HG02884 (cell line): Measurements from ENCODE around the gene MAN2A1.
"Not testable (repeated sequence)": the region's sequence is repeated elsewhere in the genome, so short reads cannot be mapped to it uniquely, and the experiment has no call there.

Experiments
- ATAC-seq: cut with Tn5 transposase; IDR thresholded peaks from one replicate; pipeline ENCODE4 v1.9.1; 2021; ENCODE audit warnings: mild to moderate bottlenecking, moderate library complexity; ENCODE audit not compliant: unreplicated experiment

Gene MAN2A1

DNA sequence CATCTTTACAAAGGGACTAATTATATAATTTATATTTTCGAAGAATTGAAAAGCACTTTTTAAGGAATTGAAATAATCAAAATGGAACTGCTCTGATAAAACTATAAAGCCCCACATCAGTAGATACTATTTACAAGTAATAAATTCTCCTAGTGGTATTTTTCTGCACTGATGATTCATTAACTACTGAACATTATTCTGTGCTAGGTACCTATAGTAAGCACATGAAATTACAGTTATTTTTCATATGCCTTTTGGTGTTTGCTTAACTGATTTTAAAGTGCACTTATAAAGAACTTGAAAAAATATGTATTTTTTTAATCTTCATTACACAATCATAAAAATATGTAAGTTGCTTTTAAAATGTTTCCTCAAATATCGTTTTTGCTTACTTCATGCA, 123.0 kb downstream of the MAN2A1 start:
- ATAC-seq: no peak

DNA sequence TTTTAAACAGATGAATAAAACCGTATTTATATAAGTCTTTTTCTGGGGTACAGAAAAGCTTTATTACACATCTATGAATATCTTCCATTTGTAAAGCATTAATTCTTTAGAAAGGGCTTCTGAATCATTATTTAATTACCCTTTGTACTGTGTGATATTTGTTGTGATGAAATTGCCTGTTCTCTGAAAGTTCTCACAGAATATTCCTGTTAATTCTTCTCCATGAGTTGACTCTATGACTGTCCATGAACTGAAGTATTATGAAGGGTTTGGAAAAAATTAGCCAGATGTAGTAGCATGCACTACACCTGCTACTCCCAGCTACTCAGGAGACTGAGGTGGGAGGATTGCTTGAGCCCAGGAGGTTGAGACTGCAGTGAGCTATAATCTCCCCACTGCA, 127.0 kb downstream of the MAN2A1 start:
- no peak for ATAC-seq

DNA sequence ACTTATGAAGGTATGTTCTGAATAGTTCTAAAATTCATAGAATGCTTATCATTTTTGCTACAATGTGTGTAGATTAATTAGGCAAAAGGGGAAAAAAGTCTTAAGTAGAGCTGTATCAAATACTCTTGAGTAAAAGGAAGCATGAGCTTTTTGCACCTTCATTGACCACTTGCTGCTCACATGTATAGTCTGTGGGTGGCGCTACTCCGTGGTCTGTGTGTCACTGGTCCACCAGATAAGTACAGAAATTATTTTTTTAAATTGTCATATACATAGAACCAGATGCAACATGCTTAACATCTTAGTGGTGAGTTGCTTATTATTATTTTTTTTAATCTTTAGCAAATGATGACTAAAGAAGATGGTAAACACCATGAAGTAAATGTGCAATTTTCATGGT, 130.2 kb downstream of the MAN2A1 start:
- no peak for ATAC-seq

DNA sequence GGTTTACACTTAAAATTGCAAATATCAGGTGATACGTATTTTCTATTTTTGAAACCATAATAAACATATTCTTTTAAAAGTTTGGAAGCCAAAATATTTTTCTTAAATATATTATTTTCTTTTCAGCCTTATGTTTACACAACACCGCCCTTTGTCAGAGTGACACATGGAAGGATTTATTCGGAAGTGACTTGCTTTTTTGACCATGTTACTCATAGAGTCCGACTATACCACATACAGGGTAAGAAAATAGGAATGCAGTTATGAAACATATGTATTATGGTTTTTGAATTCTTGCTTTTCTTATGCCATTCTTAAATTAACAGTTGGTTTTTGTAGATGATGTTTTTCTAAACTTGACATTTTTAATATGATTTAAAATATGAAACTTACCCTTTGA, 133.9 kb downstream of the MAN2A1 start:
- no peak for ATAC-seq

DNA sequence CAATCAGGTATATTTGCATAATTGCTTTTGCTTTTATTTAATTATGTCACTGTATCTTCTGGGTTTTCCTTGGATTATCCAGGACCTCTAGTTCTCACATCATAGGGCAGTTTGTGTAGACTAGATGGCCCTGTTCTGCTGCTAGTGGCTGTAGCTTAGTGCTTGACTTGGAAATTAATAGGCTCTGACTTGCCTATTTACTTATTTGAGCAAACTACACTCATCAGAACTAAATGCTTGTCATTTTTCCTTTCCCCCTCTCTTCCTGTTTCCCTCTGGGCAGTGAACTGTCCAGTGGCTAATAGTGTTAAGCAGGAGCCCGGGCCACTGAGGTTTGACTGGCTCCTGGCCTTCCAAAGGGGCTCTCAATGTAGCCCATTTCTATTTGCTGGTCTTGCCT, 135.7 kb downstream of the MAN2A1 start:
- no peak for ATAC-seq

DNA sequence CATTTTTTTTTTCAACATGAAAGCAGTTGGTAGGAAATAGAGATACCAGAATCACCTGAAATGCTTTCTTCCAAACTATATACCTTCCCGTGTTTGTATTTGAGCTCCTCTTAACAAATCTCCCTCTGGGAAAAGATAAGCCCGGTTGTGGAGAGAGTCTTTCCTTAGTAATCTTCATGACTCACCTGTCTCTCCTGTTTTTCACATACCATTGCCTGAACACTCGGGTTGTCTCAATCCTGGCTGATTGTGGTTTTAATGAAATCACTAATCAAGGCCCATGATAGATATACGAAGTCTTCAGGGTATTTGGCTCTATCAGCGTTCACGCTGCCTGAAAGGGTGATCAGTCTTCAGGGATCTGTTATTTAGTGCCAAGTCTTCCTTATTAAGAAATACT, 136.7 kb downstream of the MAN2A1 start:
- ATAC-seq: no peak

DNA sequence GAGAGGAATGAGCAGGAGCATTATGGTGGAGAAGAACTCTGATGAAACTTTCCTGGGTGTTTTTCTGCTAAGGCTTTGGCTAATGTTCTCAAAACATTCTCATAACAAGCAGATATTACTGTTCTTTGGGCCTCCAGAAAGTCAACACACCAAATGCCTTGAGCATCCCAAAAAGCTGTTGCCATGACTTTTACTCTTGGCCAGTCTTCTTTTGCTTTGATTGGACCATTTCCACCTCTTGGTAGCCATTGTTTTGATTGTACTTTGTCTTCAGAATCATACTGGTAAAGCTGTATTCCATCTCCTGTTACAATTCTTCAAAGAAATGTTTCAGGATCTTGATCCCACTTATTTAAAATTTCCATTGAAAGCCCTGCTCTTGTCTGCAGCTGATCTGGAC, 139.6 kb downstream of the MAN2A1 start:
- ATAC-seq: no peak

DNA sequence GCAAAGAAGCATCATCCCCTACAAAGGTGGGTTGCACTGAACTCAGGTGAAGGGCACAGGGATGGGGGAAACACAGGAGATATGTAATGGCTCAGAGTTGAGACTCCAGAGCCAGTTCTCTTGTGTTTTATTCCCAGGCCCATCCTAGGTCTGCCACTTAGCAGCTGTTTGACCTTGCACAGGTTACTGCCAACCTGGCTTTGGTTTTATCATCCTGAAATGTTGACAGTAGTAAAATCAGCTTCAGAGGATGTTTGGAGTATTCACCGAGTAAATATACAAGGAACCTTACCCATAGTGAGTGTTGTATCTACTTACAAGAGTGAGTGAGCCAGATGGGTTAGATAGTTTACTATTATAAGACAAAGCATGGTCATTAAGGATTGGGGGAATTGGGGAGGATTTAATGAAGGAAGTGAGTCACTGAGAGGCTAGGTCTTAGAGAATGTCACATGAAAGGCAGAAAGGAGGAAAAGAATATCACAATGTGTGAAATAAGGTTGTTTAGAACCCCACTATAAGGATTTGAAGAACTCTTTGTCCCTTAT, 141.3 kb downstream of the MAN2A1 start:
- ATAC-seq: no peak

DNA sequence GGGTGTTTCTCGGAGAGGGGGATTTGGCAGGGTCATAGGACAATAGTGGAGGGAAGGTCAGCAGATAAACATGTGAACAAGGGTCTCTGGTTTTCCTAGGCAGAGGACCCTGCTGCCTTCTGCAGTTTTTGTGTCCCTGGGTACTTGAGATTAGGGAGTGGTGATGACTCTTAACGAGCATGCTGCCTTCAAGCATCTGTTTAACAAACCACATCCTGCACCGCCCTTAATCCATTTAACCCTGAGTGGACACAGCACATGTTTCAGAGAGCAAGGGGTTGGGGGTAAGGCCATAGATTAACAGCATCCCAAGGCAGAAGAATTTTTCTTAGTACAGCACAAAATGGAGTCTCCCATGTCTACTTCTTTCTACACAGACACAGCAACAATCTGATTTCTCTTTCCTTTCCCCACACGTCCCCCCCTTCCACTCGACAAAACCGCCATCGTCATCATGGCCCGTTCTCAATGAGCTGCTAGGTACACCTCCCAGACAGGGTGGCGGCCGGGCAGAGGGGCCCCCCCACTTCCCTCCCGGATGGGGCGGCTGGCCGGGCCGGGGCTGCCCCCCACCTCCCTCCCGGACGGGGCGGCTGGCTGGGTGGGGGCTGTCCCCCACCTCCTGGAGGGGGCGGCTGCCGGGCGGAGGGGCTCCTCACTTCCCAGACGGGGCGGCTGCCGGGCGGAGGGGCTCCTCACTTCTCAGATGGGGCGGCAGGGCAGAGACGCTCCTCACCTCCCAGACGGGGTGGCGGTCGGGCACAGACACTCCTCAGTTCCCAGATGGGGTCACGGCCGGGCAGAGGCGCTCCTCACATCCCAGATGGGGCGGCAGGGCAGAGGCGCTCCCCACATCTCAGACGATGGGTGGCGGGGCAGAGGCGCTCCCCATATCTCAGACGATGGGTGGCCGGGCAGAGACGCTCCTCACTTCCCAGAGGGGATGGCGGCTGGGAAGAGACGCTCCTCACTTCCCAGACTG, 142.8 kb downstream of the MAN2A1 start:
- not testable (repeated sequence) for ATAC-seq

DNA sequence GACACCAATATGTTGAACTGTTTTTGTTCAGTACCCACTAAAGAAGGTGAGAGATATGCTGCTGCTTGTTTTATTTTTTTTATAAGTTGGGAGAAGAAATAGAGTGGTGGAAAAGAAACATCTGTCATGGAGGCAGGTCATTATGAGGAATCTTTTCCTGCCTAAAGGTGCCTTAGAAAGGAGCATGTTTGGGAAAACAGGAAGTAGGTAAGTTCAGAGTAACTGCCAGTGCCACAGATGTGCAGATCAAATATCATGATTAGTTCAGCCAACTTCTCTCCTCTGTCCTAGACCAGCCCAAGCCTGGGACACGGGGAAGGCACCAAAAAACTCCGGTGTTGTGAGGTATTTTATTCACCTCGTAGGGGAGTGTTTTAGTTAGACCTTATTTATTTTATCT, 144.2 kb downstream of the MAN2A1 start:
- ATAC-seq: no peak

DNA sequence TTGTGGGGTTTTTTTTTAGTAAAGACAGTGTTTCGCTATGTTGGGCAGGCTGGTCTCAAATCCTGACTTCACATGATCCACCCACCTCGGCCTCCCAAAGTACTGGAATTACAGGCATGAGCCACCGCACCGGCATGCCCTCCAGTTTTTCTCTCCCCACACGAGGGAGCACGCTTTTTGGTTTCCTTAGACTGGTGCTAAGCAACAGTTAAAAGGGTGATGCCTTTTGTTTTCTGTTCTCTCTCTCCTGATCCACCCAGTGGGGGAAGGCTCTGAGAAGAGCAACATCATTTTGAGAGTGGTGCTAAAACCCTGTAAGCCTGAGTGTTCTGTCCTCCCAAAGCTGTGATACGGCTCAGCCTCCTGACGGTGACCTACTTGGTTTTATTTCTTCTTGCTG, 146.6 kb downstream of the MAN2A1 start:
- ATAC-seq: no peak

DNA sequence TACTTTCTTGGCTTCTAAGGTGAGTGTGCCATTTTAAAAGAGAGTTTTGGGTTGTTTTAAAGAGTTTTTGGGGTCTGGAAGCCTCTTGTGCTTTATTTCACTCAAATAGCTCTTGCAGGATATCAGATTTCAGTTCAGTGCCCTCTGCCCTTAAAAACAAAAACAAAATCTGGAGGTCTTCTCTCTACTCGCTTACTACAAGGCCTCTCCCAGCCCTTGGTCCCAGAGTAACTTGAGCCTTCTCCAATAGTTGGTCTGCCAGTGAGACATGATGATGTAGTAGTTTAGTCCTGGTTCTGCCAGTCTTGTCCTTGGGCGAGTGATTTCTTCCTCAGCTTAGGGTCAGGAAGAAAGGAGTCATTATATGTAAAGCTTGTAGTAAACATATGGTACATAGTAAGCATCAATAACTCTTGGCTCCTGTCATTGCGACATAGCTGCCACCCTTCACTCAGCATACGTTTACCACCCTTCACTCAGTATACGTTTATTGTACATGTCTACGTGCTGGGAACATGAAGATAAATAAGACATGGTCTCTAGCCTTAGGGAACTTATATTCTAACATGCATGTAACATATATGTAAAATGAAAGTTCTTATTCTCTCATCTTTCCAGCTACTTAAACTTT, 147.6 kb downstream of the MAN2A1 start:
- no peak for ATAC-seq

DNA sequence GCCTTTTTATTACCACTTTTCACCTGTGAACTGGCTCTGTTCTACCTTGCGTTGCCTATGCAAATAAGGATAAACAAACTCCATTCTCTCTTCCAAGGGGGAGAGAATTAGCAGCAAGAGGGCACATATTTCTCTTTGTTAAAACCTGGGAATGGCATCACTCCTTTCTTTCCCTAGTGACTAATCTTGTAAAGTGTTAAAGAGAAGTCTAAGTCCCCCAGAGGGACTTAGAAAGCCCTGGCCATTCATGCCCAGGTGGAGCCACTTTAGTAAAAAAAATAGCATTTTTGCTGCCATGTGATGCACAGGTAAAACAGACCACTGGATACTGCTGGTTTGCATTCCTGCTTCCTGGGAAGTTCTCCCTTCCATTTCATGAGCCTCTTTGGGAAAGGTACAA, 148.4 kb downstream of the MAN2A1 start:
- ATAC-seq: no peak

DNA sequence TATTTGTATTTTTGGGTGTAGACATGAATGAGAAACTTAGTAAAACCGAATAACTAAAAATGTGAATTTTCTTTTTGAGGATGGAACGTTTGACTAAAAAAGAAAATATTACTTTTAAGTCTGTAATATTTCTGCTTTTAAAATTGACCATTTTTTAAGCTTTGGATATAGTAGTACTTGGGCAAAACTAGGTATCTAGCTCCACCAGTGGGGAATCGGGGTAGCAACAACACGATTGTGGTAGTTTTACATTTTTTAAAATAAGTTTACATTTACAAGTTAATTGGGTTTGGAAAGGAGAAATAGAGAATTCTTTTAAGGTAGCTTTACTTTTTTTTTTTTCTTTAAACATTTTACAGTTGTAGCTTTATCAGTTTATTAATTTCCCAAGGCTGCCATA, 154.4 kb downstream of the MAN2A1 start:
- no peak for ATAC-seq

DNA sequence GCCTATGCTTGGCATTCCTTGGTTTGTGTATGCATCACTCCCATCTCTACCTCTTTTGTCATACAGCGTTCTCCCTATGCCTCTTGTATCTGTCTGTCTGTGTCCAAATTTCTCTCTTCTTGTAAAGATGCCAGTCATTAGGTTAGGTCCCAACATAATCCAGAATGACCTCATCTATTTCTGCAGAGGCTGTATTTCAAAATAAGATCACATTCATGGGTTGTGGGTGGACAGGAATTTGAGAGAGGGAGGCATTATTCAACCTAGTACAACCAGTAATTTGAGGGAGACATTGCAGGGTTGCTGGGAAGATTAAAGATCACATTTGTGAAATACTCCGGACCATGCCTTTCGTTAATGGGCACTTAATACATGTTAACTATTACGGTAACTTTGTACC, 155.0 kb downstream of the MAN2A1 start:
- ATAC-seq: no peak

DNA sequence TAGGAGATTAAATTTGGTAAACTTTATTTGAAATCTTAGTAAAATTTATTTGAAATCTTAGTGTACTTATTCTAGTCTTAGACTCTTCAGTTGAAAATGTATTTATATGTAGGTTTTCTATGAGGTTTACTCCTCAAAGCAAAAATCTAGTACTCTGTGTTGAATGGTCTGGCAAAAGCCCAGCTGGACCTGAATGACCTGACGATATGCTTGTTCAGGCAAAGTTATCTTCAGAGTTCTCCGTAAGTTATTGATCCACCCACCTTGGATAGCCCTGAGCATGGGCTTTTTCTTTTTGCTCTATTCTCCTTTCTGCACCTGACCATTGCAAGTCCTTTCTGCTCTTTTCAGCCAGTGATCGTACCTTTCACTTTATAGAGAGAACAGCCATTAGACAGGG, 158.4 kb downstream of the MAN2A1 start:
- ATAC-seq: no peak

DNA sequence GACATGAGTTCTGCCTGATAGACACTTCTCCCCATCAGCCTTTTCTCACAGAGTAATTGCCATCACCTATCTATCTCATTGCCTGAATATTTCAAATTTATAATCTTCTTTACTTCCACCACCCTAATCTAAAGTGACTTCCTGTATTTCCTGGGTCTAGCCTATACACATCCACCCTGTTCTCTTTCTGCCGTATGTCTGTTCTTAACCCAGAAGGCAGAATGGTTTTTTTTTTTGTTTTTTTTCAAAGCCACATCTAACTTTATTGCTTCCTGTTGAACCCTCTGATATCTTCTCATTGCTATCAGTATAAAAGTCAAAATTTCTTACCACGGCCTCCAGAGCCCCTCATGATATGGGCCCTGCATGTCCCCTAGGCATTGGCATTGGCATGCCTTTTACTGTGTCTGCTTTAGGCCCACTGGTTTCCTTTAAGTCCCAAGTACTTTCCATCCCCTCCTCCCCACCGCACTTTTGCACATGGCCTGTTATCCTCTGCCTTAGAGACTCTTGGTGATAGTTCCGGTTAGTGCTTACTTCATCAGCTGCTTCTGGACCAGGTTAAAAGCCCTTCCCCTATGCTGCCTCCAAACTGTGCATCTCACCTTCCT, 159.9 kb downstream of the MAN2A1 start:
- ATAC-seq: no peak

DNA sequence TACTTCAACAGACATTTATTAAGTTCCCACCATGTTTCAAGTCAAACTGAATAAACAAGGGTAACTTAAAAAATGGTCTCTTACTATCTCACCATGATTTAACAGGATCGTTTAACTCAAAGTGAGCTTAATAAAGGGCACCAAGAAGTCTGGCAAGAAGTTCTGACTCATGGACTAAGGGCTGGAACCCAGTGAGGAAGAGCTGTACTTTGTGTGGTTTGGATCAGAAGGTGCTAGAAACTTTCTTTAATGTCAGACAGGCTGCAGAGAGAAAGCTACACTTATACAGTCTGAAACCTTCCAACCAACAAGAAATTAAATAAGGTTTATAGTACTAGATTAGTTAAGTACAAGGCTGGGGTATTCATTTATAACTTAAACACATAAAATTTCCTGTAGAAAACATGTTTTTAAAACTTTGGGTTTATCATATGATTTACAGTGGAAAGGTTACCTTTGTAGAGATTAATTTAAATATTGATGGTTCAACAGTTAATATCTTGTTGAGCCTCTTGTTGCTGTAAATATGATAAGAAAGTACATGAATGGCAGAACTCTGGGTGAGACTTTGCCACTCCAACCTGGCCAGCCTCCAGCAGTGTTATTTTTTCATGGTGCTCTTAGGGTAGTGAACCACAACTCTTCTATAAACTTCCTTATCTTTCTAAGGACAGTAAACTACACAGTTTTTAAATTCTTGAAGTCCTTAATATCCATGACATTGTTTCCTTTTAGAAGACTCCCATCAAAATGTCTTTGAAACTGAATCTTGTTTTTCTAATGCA, 162.8 kb downstream of the MAN2A1 start:
- ATAC-seq: no peak

DNA sequence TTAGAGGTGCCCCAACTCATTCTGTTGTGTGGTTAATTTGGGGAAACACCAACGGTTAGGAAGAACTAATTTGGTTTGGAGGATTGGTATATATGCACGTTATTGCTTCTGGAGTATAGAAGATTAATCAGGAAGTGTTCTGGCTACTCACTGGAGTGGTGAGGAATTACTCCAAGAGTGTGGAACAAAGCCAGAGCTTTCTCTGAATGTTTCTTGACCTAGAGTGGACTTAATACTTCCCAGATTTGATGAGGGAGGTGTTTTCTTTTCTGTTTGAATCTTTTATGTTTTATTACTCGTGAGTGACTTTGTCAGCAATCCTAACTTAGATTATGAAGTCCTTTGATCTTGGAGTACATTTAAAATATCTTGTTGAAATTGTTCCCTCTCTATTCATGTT, 163.7 kb downstream of the MAN2A1 start:
- no peak for ATAC-seq

DNA sequence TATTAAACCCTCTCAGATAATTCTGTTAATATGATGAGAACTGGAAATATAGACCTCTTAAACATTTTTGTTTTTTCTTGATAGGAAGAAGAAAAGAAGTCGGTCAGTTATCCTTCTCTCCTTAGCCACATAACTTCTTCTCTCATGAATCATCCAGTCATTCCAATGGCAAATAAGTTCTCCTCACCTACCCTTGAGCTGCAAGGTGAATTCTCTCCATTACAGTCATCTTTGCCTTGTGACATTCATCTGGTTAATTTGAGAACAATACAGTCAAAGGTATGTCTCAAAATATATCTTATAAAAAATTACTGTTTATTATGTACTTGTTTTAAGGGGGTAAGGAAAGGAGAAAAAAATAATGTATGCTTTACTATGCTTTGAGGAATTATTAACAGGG, 165.3 kb downstream of the MAN2A1 start:
- no peak for ATAC-seq
